Left kidney (tissue), 2 donors: ENCODE results near the gene FADS3. TPM values are rescaled to one million over a fixed set of nuclear protein-coding genes. Genes with fewer than 3 reads are reported as not detected.

Source experiments
- DNase-seq: peaks from one replicate; pipeline ENCODE4 v3.0.0-alpha.2; 2013
- polyA plus RNA-seq: library from polyadenylated mRNA; unstranded; fragments of 120-200 nt; gene quantifications from one replicate; pipeline ENCODE4 v1.2.1, GENCODE V29; 2013; ENCODE audit not compliant: insufficient read length

The FADS3 gene
- polyA plus RNA-seq, 1 donor = 13.8 TPM

DNA sequence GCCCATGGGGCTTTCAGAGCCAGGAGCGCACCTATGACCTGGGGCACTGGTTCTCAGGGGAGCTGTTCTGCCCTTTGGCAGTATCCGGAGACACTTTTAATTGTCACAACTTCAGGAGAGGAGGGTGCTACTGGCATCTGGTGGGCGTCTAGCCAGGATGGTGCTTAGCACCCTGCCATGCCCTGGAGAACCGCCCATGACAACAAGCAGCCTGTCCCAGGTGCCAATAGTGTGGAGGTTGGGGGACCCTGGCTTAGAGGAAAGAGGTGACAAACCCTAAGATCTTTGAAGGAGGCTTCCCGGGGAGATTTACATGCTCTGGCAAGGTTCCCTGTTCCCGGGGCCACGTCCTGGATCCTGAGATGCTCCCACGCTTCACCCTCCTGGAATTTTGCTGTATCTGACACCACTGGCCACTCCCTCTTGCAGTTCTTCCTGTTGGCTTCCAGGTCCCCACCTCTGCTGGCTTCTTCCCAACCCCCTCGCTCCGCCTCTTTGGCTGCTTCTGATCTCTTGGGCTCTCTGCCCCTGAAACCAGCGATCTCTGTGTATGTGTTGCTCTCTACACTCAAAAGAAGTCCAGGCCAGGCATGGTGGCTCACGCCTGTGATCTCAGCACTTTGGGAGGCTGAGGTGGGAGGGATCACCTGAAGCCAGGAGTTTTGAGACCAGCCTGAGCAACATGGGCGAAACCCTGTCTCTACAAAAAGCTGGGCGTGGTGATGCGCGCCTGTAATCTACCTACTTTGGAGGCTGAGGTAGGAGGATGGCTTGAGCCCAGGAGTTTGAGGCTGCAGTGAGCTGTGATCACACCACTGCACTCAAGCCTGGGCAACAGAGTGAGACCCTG lies 31.1 kb downstream of the FADS3 start:
- no peak for DNase-seq

DNA sequence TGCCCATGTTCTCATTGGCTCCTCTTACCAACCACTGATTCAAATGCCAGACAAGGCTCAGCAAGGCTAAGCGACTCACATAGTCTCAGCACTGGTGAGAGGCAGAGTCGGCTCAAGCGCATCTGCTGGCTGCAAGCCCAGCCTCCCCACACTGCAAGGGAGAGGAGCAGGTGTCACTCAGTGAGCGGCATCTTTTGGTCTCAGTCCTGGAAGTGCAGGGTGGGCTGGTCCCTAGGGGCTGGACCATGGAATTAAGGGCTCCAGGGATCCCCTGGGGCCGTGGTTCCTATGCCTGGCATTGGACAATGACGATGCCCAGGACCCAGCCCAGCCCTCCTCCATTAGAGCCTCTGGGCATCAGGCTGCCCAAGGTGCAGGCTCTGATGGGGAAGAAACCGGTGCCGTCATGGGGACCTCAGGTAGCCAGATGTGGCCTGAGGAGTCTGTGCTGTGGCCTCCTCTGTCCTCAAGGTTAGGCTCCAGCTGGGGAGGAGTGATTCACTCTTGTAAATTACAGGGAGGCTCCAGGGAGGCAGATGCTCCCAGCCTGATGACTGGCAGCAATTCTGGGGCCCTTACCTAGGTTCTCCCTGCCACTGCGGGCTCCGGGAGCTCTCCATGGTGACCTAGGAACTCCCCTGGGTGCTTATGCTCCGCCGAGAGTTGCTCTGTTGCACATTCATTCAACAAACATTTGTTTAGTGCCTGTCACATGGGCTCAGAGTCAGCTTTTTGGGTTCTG lies 35.2 kb downstream of the FADS3 start:
- no peak for DNase-seq

DNA sequence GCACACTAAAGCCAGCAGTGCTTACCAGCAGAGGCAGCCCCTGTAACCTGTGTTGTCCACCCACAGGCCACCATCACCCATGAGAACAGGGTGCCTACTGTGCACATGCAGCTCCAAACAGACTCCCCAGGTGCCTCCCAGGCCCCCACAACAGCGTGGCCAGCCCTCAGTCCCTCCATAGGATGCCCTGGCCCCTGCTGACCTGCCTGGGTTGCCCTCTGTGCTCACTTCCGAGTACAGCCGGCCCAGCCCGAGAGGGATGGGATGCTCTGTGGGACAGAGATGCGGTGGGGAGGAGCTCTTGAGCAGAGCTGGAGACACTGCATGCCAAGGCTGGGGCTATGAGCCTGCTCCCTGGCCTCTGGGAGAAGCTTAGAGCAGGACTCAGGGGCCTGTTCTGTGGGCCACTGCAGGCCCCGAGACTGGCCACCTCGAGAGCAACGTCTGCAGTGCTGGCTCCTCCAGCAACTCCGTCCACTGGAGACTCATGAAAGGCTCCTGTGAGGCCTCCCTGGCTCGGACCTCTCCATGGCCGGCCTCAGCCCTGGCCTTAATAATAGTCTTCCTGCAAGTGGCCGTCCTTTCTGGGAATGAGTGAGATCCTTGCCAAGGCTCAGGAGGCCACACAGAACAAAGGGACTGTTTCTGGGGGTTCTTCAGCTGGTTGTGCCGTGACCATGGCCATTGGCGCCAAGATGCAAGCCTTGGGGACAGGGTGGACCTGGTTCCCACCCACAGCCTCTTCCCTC lies 36.2 kb downstream of the FADS3 start:
- no peak for DNase-seq

DNA sequence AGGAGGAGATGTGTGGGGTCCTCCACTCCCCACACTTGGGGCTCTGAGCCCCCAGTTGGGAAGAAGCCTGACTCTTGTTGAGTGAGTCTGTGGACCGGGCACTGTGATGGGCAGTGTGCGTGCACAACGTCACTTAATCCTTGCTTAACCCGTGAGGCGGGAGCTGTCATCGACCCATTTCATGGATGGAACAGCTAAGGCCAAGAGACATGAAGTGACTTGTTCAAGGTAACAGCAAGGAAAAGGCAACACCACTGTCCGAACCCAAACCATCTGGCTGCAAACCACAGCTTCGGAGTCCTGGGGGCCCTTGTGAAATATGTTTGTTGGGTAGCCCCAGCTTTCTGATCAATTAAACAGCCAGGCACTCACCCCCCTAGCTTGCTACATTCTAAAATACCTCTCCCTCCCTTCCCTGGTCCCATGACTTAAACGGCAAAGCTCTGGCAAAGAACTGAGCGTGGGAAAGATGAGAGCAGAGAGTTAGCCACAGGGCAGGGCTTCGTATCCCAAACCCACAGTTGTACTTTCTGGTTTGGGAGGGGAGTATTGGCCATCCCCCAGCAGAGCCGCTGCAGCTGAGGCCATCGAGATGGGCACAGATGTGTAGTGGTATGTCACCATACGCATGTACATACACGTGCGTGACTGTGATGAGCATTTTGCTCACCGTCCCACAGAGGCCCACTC lies 37.0 kb downstream of the FADS3 start:
- DNase-seq = no peak

DNA sequence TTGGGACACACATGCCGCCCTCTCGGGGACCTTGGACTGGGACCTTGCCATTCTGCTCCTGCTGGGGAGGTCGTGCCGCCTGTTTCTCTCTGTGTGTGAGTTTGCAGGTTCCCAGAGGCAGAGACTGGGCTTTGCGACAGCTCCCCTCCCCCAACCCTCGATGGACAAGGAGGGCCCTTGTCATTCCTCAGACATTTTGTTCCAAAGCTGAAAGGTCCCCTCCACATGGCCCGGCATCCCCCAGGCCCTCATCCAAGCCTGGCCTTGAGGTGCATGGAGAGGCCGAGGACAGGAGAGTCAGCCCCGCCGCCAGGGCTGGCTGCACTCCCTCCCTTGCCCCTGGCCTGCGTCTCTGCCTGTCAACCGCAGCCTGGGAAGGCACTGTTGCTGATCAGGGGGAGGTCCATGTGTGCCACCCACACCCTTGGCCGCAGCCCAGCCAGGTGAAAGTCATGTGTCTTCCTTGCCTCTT lies 37.6 kb downstream of the FADS3 start:
- no peak for DNase-seq

DNA sequence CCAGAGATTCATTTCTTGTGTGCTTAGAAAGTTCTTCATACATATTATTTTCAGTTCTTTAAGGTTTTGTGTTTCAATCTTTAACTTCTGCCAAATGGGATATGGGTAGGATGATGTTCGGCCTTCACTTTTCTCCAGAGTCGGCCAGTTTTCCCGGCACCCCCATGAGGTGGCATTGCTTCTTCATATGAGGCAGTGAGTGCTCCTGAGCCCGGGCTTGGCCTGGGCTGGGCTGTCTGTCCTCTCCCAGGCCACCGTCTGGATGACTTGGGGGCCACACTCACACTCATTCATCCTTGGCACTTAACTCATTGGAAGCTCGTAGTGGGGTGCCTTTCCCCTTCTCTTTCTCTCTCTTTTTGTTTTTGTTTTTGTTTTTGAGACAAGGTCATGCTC lies 39.4 kb downstream of the FADS3 start:
- DNase-seq = no peak

DNA sequence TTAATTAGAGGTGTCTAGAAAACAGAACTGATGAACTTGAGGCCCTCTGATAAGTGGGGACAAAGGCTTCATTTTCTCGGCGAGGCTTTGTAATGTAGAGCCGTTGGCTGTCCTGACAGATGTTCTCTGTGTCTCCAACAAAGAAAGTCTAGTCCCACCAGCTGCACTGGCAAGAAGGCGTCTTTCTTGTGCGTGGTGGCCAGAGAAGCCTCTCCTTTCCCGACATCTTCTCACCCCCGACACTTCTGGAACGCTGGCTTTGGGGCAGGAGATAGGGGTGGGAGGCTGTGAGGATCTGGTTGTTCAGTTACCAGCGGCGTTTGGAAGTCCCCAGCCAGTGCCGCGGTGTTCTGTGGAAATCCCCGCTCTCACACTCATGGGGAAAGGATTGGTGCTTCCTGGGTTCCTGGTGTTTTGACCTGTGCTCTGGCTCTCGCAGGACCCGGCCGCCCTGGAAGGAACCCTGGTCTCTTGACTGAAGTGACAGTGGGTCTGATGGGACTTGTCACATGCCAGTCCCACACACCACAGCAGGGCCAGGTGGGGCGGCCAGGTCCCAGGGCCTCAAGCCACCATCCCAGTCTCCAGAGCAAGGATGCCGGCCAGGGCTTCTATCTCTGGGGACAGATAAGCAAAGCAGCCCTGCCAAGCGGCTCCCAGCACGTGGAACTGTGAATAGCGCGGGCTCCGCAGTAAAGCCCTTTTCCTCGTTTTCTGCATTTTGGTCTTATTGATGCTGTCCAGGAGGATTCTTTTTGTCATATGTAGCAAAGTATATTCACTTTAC lies 40.0 kb downstream of the FADS3 start:
- DNase-seq = no peak

DNA sequence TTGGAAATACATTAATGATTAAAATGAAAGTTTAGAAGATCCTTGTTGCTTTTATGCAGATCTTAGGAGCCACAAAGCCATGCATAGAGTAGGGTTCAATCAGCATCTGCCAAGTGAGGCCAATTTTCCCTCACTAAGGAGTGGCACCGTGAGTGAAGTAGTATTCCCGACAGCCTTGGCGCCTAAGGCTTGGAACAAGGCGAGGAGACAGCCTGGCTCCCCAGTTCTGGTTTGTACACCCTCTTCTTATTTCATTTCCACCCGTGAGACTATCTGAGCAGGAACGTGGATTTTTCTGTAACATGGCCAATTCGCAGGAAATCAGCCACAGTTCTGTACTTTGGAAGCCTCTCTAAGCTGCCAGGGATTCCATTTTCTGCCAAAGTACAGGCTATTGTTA lies 40.7 kb downstream of the FADS3 start:
- no peak for DNase-seq

DNA sequence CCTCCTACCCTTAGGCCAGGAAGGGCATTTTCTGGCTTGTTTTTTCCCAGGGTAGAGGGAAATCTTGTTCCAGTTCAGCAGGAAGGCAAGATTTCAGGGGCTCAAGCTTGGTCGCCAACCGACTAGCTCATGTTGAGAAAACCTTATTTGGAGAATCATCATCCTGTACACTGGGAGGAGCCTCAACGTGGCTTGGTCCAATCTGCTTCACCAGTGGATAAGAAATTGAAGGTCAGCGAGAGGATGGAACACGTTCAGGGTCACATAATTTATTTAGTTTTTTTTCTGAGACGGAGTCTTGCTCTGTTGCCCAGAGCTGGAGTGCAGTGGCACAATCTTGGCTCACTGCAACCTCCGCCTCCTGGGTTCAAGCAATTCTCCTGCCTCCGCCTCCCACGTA lies 42.7 kb downstream of the FADS3 start:
- no peak for DNase-seq

DNA sequence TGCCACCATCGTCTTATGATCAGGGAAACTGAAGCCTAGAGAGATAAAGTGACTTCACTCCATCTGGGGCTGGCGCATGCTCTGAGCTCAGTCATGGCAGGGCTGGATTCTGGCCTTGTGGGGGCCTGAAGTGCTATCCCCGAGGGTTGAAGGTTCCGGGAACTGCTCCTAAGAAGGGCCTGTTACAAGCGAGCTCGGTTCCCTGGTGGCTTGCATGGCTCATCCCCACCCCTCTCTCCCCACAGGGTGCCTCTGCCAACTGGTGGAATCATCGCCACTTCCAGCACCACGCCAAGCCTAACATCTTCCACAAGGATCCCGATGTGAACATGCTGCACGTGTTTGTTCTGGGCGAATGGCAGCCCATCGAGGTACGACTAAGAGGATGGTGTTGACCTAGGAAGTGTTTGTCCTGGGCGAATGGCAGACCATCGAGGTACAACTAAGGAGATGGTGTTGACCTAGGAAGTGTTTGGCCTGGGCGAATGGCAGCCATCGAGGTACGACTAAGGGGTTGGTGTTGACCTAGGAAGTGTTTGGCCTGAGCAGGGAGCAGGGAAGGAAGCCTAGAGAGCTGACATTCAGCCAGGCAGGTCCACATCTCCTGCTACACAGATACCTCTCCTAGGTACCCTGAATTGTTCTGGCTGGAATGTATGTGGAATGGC lies 43.3 kb downstream of the FADS3 start:
- DNase-seq = no peak

DNA sequence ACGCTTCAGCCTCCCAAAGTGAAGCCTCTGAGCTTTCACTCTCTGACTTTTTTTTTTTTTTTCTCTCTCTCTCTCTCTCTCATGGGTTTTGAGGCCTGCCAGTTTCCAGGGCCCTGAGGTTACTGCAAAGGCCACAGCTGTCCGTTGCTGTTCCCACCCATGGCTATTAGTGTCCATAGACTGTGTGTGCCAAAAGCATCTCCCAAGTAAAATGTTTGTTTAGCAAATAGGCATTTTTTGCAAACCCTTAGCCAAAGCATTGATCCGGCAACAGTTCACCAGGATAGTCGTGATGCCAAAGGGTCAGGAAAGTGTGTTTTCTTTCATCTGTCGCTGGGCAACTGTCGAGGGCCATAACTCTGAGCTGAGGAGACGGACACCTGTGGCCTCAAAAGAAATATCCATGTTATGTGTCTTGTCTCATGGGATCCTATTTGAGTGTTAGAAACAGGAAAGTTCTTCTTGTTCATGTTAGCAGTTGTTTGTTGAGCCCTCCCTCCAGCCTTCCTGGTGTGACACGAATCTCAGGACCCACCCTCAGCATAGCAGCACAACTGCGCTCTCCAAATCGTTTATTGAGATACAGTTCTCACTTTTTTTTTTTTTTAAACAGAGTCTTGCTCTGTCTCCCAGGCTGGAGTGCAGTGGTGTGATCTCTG lies 44.9 kb downstream of the FADS3 start:
- DNase-seq = no peak

DNA sequence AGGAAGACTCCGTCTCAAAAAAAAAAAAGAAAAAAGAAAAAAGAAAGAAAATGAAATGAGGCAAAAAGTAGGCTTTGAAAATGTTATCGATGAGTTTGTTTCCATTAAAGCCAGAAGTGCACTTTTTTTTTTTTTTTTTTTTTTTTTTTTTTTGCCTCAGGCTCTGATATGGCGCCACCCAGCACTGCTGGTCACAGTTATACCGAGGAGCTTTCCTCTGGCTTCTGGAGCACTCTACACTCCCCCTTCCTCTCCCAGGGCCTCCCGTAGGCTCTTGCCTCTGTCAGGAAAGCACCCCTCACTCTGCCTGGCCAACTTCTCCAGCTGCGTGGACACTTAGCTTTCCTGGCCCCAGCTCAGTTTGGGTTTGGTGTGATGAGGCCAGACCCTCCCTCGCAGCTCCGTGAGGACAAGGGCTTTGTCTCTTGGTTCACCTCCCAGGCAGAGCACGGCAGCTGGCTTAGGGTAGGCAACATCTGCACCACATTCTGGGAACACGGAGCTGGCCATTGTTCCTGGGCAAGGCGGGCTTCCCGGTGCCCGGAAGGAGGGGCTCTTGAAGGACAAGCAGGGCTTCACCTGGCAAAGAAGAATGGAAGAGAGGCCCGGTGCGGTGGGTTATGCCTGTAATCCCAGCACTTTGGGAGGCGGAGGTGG lies 46.3 kb downstream of the FADS3 start:
- no peak for DNase-seq

DNA sequence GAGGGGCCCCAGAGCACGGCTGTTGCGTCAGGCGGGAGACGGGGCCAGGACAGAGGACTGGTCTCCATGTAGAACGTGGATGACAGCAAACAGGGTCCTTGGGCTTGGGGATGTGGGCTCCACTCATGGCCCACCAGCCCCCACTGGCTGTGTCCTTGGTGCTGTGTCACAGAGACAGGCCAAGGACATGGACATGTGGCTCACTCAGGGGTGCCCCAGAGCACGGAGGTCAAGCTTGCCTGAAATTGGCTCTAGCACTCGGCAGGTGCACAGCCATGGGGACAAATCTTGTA lies 48.9 kb downstream of the FADS3 start:
- DNase-seq = no peak

DNA sequence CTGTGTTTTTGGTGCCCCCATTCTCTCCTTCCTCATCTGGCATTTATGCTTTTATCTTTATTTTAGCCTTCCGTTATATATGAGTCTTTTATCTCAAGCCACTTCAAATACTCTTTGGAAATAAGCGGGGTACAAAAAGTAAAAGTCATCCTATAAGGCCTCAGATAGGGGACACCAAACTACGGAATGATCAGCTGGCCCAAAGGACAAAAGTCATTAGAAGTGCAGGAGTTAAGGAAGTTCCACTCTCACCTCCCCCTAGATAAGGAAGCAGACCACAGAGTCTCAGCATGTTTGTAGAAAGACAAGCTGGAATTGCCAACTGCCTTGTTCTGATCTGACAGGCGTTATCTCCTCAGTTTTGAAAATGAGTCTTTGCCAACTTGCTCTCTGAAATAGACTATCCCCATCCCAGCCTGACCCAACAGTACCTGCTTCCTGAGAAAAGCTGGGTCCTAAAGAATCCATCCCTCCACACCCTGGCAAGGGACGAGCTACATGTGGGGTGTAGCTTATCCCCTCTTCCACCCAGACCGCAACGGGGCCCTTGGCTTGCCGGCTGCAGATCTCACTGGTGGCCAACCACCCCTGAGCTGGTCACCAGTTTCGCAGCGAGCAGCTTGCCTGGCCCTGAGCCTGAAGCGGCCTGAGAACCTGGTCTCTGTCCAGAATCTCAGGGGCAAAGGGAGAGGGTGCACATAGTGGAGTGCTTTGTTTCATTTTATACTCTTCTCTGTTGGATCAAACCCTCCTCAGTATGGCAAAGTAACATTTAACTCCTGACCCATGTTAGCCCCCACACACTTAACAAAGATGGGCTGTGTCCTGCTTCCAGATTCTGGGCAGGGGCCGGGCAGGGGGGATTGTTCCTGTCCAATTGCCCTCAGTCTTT lies 49.5 kb downstream of the FADS3 start:
- no peak for DNase-seq

DNA sequence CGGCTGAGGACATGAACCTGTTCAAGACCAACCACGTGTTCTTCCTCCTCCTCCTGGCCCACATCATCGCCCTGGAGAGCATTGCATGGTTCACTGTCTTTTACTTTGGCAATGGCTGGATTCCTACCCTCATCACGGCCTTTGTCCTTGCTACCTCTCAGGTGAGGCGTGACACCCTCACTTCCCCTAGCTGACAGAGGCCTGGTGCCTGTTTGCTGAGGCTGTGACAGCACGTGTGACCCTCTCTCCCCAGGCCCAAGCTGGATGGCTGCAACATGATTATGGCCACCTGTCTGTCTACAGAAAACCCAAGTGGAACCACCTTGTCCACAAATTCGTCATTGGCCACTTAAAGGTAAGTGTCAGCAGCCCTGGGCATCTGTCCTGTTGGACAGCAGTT lies 51.0 kb downstream of the FADS3 start:
- no peak for DNase-seq

DNA sequence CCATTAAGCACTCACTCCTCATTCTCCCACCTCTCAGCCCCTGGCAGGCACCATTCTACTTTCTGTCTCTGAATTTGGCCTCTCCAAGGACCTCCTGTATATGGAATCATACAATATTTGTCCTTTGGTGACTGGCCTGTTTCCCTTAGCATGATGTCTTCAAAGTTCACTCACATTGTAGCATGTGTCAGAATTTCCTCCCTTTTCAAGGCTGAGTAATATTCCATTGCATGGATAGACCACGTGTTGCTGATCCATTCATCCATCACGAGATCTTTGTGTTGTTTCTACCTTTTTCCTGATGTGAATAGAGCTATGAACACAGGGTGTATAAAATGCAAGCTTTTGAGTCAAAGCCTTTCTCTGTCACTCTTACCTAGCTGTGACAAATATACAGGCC lies 51.6 kb downstream of the FADS3 start:
- no peak for DNase-seq

DNA sequence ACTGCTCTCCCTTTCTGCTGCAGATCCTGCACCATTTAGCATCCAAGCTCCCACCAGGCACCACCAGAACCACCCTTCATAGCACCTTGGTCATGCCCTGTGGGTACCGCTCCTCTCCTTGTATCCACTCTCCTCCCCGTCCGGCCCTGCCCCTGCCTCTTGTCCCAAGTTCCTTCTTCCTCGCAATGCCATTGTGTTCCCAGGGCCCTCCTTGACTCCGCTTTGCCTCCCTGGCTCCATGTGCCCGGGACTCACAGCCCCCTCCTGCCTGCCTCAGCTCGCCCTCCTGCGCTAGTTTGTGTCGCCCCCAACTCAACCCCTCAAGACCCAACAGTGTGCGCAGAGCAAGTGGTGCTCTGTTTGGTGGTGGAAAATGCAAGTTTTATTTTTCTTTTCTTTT lies 52.4 kb downstream of the FADS3 start:
- DNase-seq = no peak

DNA sequence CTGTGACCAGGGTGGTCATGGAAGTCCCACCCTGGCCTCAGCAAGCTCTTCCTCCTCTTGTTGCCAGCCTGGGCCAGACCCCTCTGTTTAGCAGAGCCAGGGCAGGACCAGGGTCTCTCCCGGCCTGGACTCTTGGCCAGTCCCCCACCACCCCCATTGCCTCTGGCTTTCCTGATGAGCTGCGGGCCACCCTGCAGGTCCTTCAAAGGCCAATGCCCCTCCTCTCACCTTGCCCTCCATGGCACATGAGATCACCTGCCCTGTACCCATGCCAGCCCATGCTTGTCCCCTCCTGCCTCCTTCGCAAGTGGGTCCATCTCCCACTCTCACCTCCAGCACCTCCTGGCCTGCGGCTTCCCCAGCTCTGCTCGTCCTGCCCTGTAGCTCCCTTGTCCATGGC lies 52.8 kb downstream of the FADS3 start:
- DNase-seq = no peak
